Renal pelvis (tissue), 4 donors: ENCODE measurements around the gene FAM174B. TPM values are rescaled to one million over a fixed set of nuclear protein-coding genes. Genes with fewer than 3 reads are reported as not detected.

Experiments
- DNase-seq: peaks from one replicate; pipeline ENCODE4 v3.0.0-alpha.2; 2013
- polyA plus RNA-seq, 3 donors: library from polyadenylated mRNA; unstranded; fragments of 120-200 nt; gene quantifications; one replicate each; pipeline ENCODE4 v1.2.1, GENCODE V29; 2013; ENCODE audit not compliant: insufficient read length in 3 of 3

The FAM174B gene
- polyA plus RNA-seq, 3 donors, result 31.0 to 35.0 (median 33.3) TPM

GRCh38 chr15:92576597-92577200 is 78.9 kb downstream of the FAM174B start:
- no peak for DNase-seq

DNA sequence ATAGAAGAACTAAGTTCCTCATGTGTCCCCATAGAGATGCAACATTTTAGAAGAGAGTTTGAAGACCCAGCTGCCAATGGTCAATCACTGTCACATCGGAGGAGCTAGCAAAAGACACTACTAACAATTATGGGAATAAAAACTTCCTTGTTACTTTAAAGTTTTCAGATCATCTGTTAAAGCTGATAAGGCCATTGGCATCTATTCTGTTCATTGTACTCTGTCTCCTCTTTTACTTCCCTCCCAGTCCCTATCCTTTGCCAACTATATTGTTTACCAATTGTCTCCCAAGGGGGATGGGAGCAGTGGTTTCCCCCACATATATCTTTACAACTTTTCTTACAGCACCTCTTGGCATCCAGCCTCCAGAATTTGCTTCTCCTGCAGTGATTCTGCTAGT is 81.0 kb downstream of the FAM174B start:
- DNase-seq, result no peak

DNA sequence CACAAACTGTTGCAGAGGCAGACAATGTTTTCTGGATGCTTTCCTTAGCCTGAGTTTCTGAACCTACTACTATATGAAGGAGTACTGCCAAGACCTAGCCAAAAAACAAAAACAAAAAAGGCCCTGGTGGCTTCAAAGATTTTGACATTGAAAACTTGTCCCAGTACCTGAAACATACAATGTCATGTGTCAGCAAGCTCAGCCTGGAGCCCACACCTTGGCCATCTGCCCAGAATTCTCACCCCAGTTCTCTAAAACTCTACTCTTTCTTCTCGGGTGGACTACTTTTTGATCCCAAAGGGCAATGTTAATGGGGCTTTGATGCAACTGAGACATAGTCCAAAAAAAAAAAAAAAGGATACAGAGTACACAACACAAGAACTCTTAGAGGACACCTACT is 81.4 kb downstream of the FAM174B start:
- no peak for DNase-seq

DNA sequence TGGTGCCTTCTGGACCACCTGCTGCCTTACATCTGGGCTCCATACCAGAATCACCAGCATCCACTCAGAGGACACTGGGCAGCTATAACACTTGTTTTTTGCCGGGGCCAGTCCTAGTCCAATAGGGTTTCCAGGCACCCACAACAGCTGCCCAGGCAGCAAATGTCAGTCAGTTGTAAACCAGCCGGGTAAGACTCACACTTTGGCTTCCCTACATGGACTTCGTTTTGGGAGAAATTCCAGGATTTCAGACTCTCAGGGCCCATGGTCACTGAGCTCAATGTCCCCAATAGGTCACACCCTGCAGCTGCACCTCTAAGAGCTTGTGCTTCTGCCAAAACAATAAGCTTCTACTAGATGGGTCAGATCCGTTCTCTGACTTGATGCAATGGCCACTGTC is 83.8 kb downstream of the FAM174B start:
- no peak for DNase-seq

GRCh38 chr15:92570391-92570790 is 85.2 kb downstream of the FAM174B start:
- no peak for DNase-seq

- no peak for DNase-seq
Observed at GRCh38 chr15:92569778-92570177, 85.8 kb downstream of the FAM174B start.

Other genes with a start within 250 kb of the FAM174B start
- gene CHD2, start 244.5 kb upstream of the FAM174B start, polyA plus RNA-seq, result 100 to 1,000 TPM; 106 to 140 (median 131) TPM